GM06990 (cell line): Measurements from ENCODE around the gene TRPM3.

ENCODE experiments used
- DNase-seq: peaks from one replicate; pipeline ENCODE4 v3.0.0-alpha.2; 2011; ENCODE audit not compliant: insufficient read length; ENCODE audit errors: extremely low read depth
- H3K27me3 ChIP-seq: replicated peaks from 2 replicates; pipeline ENCODE4 v1.6.0; 2011; ENCODE audit warnings: low read length; ENCODE audit not compliant: control insufficient read depth, insufficient read depth
- H3K36me3 ChIP-seq: 2 replicates; pipeline ENCODE4 v1.5.1; 2011; ENCODE audit warnings: low read length; ENCODE audit not compliant: control insufficient read depth, insufficient read depth
- H3K4me3 ChIP-seq: replicated peaks from 2 replicates; pipeline ENCODE4 v1.5.1; 2011; ENCODE audit warnings: low read depth, mild to moderate bottlenecking, control low read depth, low read length
- TF ChIP-seq, protein P1 (sequence below): IDR thresholded peaks from 2 replicates; pipeline ENCODE4 v1.5.1; 2011; ENCODE audit warnings: low read length, control low read depth, mild to moderate bottlenecking, inconsistent platforms; ENCODE audit not compliant: insufficient read depth, poor library complexity, severe bottlenecking

The TRPM3 gene

GRCh38 chr9:70594386-70594944 lies 527.0 kb downstream of the TRPM3 start:
- no peaks in the 10 kb centered on the region for H3K36me3 ChIP-seq
- H3K27me3 ChIP-seq, result no peaks in the 10 kb centered on the region; the same call in 1 of the 2 replicates
- no peak overlapping the region for H3K4me3 ChIP-seq
- TF ChIP-seq, protein P1, sequence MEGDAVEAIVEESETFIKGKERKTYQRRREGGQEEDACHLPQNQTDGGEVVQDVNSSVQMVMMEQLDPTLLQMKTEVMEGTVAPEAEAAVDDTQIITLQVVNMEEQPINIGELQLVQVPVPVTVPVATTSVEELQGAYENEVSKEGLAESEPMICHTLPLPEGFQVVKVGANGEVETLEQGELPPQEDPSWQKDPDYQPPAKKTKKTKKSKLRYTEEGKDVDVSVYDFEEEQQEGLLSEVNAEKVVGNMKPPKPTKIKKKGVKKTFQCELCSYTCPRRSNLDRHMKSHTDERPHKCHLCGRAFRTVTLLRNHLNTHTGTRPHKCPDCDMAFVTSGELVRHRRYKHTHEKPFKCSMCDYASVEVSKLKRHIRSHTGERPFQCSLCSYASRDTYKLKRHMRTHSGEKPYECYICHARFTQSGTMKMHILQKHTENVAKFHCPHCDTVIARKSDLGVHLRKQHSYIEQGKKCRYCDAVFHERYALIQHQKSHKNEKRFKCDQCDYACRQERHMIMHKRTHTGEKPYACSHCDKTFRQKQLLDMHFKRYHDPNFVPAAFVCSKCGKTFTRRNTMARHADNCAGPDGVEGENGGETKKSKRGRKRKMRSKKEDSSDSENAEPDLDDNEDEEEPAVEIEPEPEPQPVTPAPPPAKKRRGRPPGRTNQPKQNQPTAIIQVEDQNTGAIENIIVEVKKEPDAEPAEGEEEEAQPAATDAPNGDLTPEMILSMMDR, result no peak
- no peak for DNase-seq

- TF ChIP-seq, protein P1, result no peak
- Histone ChIP-seq H3K27me3 (no peaks in the 10 kb centered on the region; the same call in 1 of the 2 replicates), H3K4me3 (no peak overlapping the region), H3K36me3 (no peaks in the 10 kb centered on the region)
- DNase-seq, result no peak
These were observed 528.2 kb downstream of the TRPM3 start for GRCh38 chr9:70593241-70593640.

GRCh38 chr9:70590315-70590677 lies 531.1 kb downstream of the TRPM3 start:
- no peak overlapping the region for H3K4me3 ChIP-seq
- no peaks in the 10 kb centered on the region; the same call in 1 of the 2 replicates for H3K27me3 ChIP-seq
- H3K36me3 ChIP-seq, result no peaks in the 10 kb centered on the region
- TF ChIP-seq, protein P1, result no peak
- no peak for DNase-seq

- H3K4me3 ChIP-seq, result no peak overlapping the region
- H3K36me3 ChIP-seq, result no peaks in the 10 kb centered on the region
- no peaks in the 10 kb centered on the region; the same call in 1 of the 2 replicates for H3K27me3 ChIP-seq
- no peak for DNase-seq
- TF ChIP-seq, protein P1, result no peak
These were observed 531.7 kb downstream of the TRPM3 start for GRCh38 chr9:70589571-70590314.

DNA sequence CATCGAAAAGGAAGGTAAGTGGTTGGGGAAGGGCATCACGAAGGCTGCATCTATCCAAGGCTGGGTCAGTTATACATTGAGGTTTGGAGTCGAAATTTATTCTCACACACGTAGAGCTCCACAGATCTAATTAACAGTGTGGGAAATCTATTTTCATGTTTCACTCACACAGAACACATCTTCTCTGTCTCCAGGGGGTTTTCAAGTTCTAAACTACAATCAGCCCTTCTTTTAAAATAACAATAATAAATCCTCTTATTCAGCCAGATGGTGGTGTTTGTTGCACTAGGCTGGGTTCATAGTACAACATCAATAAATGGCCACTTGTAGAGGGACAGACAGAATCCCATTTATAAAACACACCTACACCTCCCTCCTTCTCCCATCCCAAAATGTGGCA lies 532.4 kb downstream of the TRPM3 start:
- no peak for DNase-seq
- TF ChIP-seq, protein P1, result no peak
- H3K4me3 ChIP-seq, result no peak overlapping the region

More for the DNA sequence above, 532.4 kb downstream of the TRPM3 start:
- no peaks in the 10 kb centered on the region for H3K36me3 ChIP-seq
- H3K27me3 ChIP-seq, result no peaks in the 10 kb centered on the region; the same call in 1 of the 2 replicates
